Hepatocyte (in vitro differentiated cells): ENCODE results near the gene GHR.

Source experiments
- EZH2 ChIP-seq: fragments of 200-600 bp; sonication (generic); IDR thresholded peaks from 2 replicates; pipeline ENCODE4 v1.6.1; 2016; ENCODE audit warnings: antibody characterized with exemption, mild to moderate bottlenecking, borderline replicate concordance
- EZH2phosphoT487 ChIP-seq: fragments of 200-600 bp; sonication (generic); IDR thresholded peaks from one replicate; pipeline ENCODE4 v1.6.1; 2018; ENCODE audit warnings: antibody characterized with exemption, mild to moderate bottlenecking, low read depth, moderate library complexity; ENCODE audit not compliant: unreplicated experiment, severe bottlenecking
- TF ChIP-seq, protein P1 (sequence below): fragments of 200-600 bp; sonication (generic); IDR thresholded peaks from 2 replicates; pipeline ENCODE4 v1.5.1; 2016; ENCODE audit warnings: antibody characterized with exemption, mild to moderate bottlenecking; ENCODE audit not compliant: poor library complexity

DNA sequence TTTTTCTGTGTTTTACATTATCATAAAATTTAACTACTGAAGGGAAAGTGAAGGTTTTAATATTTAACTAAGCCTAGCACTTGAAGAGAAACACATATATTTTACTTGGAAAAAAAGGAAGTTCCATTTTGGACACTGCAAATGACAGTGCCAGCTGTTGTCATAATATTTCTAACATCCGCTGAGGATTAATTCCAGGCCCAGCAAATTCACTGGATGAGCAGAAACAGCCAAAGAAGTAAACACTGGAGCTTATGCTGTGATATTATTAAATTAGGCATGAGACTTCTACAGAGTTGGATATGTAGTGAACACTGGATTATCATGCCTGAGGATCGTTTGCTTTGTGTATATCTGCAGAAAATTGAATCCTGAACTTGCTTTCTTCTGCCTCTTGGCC, 67.6 kb downstream of the GHR start:
- TF ChIP-seq, protein P1, sequence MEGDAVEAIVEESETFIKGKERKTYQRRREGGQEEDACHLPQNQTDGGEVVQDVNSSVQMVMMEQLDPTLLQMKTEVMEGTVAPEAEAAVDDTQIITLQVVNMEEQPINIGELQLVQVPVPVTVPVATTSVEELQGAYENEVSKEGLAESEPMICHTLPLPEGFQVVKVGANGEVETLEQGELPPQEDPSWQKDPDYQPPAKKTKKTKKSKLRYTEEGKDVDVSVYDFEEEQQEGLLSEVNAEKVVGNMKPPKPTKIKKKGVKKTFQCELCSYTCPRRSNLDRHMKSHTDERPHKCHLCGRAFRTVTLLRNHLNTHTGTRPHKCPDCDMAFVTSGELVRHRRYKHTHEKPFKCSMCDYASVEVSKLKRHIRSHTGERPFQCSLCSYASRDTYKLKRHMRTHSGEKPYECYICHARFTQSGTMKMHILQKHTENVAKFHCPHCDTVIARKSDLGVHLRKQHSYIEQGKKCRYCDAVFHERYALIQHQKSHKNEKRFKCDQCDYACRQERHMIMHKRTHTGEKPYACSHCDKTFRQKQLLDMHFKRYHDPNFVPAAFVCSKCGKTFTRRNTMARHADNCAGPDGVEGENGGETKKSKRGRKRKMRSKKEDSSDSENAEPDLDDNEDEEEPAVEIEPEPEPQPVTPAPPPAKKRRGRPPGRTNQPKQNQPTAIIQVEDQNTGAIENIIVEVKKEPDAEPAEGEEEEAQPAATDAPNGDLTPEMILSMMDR = no peak
- TF ChIP-seq EZH2phosphoT487 (no peak), EZH2 (no peak)
